SKM-1 treated with dmso at 0.1 percent for 144 hours (cell line): ENCODE data around the gene IFT20.
"Not testable (repeated sequence)": the region's sequence is repeated elsewhere in the genome, so short reads cannot be mapped to it uniquely, and the experiment has no call there.

Experiments
- DNase-seq: peaks from one replicate; lab custom pipeline; 2025; ENCODE audit not compliant: unreplicated experiment; lab: John Stamatoyannopoulos, UW

Gene IFT20

DNA sequence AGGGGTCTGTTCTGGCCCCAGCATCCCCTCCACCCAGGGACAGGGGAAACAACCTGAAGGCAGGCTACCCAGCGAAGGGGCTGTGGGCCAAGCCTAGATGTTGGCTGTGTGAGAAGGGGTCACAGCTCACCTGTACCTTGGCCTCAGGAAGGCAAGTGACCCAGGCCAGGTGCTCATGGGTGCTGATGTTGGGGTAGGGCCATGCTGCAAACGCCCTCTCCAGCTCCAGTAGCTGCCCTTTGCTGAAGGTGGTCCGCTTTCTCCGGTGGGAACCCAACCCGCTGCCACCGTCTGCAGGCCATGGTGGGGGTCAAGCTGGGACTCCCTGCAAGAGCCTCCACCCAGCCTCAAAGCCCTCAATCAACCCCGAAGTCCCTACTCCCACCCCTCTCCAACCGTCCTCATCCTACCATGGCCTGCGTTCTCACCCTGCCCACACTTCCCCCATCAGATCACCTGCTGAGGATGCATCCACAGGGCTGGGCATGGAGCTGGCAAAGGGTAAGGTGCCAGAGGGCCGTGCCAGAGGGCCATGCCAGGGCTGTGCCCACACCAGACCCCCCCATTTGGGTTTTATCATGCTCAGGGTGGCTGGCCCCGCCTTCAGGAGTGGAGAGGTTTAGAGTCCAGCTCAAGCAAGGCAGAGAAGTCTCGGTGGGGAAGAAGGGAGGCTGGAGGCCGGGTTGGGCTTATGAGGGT lies 29.5 kb upstream of the IFT20 start, which contains the start of gene SEBOX:
SEBOX (minus strand) TSS at position 535 of the 699 bp plus-strand sequence; CDS start at position 487, 48 bp downstream.
- DNase-seq = no peak

DNA sequence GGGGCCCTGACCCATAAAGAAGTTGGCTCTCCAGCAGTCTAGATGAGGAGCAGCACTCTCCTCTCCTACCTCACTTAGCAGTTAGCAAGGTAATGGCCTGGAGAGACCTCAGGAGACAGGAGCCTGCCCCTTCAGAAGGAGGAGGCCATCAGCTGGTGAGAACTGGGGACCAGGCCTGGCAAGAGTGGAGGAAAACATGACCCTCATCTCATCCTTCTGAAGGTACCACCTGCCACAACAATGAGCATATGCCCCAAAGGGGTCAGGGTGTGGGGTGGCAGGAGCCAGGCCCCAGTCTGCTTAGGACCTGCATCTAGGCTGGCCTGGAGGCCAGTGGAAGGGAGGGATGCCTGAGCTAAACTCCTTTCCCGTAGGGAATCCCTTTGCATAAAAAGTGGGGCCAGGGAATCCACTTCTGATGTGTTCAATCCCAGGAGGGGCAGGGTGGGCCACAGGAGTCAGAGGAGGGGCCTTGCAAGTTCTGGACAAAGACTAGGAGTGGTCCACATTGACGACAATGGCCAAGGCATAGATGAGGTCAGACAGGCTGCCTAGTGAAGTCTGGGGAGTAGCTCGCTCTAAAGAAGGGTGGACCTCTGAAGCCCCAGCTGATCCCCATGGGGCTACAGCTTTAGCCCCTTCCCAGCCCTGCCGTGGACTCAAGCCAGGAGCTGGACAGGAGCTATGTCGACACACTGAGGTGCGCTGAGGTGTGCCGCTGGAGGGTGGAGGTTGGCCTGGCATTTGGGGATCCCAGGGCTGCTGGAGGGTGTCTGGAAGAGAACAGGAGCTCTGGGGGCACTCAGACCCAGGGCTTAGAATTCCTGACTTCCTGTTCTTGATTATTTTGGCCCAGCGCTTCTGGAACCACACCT lies 28.7 kb upstream of the IFT20 start:
- no peak for DNase-seq

GRCh38 chr17:28363186-28363585 lies 27.9 kb upstream of the IFT20 start:
- no peak for DNase-seq

- no peak for DNase-seq
Measured at GRCh38 chr17:28357901-28358197, 22.6 kb upstream of the IFT20 start.

- DNase-seq = peak; percentile 85
Measured at GRCh38 chr17:28357061-28357900, 22.0 kb upstream of the IFT20 start, which contains the start of gene POLDIP2. POLDIP2 (minus strand) TSS chr17:28357527; CDS start chr17:28357448, 79 bp downstream.

DNA sequence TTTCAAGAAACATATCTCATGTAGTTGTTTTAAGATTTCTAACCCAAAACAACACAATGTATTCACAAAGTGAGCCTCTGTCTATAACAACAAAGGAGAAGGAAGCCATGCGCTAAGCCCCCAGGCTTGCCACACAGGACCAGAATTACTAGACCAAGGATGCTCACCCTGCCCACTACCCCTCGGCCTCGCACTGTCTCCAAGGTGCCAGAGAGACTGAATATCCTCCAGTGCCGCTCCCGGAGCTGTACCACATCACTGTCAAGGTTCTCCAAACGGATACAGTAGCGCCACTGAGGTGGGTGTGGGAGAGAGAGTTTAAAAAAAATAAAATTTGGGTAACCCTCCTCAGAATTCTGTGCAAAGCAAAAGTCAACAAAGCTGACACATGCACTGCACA lies 15.0 kb upstream of the IFT20 start:
- no peak for DNase-seq

GRCh38 chr17:28348979-28349378 lies 13.7 kb upstream of the IFT20 start:
- no peak for DNase-seq

DNA sequence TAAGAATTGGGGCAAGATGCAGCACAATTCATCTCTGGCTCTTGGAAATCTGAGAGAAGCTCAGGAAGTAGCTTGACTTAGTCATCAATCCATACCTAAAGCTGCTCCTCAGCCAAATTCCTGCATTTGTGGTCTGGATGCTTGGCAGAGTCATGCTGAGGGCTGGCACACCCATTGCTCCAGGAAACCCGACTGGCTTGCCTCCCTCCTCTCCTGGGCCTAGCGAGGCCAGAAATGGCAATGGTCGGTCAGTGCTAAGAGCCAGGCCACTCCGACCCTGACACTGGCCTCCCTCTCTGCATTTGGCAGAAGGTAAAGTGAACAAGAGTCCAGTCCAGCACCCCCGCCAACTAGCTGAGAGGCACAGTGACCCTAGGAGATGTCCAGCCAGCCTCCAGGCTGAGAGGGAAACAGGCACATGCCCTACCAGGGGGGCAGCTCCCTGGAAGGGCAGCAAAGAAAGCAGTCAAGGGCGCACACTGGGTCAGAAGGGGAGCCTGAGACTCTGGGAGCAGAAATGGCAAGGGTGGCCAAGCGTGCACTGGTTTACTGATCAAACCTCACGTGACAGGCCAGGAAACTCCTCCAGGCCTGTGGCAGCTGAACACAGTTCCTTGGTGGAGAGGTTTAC lies 12.1 kb upstream of the IFT20 start:
- no peak for DNase-seq

DNA sequence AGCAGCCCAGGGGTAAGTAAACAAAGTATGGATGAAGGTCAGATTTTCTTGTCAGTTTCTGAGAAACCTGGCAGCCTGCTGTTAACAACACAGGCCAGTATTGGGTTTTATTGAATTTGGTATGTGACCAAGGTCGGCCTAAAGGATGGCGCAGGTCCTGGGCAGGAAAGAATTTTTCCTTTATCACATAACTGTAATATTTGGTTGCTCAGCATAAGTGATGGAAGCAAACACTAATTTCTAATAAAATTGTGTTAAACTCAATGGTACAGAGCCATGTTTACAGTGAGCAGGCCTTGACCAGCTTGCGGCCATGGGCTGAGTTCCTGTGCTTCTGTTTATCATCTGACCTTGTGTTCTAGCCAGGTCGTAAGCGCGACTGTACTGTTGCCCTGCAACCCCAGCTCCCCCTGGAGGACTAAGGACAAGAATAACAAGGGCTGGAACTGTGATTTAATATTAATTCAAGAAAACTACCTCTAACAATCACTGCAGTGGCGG lies 11.5 kb upstream of the IFT20 start:
- DNase-seq = no peak

GRCh38 chr17:28346199-28346580 lies 10.9 kb upstream of the IFT20 start:
- no peak for DNase-seq

DNA sequence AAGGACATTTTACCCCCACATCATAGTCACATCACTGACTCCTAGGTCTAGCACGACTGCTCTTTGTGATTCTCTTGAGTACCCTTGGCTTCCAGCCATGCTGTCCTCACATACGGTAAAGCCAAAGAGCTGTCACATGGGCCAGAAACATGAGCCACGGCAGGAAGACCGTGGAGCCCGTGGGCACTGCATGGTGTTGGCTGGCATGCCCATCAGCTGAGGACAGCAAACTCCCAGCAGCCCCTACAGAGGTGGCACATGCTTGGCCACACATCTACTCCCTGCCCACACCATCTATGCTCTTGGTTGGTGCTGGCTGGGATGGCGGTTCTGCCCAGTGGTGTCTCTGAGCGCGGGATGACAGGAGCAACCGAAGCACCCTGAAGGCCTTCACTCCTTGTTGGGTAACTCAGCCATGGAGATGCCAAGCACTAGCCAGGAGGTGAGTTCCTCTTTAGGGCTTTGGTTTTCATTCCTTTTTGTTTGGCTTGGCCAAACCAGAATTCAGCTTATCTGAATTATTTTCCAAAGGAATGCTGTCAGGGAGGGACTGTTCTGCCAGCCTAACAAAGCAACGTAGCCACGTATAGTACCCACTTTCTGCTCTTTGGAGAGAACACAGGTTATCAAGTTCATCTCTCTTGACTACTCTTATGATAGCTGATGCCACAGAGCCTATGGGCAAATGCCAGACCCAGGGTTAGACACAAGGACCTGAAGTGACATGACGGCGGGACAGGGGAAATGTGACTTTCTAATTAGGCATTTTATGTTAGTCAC lies 10.3 kb upstream of the IFT20 start:
- DNase-seq = no peak

DNA sequence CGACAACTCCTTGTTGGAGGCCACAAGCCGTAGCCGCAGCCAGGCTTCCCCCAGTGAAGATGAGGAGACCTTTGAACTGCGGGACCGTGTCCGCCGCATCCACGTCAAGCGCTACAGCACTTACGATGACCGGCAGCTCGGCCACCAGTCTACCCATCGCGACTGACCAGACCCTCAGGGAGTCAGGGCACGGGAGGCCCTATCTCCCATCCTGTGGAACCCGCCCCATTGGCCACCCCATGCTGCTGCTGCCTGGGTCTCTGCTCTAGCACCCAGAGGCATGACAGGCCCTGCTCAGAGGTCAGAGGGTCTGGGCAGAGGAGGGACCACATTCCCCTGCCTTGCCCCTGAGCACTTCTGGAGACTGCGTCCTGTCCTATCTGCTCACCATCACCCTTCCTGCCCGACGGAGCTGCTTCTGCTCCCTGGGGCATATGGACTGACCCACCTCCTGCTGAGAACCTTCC lies 9.2 kb upstream of the IFT20 start:
- no peak for DNase-seq

DNA sequence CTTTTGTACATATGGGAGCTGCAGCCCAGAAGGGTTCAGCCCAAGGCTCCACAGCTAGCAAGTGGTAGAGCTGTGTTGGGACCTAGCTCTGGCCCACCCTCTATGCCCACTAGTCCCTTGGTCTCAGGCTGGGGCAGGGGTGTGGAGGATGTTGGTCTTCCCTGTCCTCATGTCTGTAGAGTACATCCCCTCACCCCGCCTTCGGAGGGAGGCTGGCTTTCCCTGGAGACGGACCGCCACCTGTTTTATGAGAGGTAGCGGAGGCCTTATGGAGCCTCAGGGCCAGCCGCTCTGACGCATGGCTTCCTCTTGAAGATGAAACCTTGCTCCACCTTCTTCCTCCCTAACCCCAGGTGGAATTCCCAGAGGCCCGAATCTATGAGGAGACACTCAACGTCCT lies 8.7 kb upstream of the IFT20 start:
- DNase-seq = no peak

DNA sequence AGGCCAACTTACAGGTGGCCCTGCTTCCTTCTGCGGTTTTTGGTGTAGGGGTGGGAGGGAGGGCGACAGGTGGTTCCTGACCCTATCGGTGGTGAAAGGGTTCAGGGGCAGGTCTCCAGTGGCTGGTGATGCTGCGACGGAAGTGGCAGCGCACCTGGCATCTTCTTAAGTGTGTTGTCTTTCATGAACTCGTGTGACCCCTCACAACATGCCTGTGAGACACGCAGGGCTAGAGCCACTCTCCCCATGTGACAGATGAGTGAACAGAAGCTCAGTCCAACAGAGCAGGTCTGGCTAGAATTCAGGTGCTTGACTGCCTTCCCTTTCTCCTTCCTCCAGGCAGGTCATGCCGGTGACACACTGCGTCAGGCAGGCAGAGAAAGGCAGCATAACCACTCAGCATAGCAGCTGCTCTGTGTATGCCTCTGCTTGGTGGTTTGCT lies 8.2 kb upstream of the IFT20 start:
- DNase-seq = no peak

DNA sequence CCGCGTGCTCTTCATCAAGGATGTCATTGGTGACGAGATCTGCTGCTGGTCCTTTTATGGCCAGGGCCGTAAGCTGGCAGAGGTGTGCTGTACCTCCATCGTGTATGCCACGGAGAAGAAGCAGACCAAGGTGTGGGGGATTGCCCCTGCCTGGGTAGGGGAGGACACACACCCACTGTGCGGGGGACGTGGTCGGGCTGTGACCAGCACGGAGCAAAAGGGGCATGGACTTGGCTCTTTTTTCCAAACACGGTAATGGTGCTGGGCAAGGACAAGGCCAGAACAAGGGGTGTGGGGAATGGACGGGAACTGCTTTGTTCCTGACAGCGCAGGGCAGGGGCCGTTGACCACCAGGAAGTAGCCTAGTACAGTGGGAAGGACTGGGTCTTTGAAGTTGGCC lies 7.0 kb upstream of the IFT20 start:
- DNase-seq = no peak

DNA sequence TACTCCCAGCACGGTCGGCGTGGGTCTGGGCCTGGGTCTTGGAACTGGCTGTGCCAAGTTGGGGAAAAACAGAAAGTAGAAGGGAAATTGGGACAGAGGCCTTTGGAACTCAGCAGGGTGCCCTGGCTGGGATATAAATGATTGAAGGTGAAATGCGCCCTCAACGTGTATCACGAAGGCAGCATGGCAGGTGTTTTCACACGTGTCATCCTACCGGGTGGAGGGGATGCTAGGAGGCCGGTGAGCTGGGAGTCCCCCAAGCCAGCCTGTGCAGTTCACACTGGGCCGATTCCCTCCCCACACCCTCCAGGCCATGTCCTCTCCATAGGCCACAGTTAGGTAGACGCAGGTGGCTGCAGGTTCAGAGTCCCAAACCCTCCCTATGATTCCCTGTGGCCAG lies 6.2 kb upstream of the IFT20 start:
- no peak for DNase-seq

DNA sequence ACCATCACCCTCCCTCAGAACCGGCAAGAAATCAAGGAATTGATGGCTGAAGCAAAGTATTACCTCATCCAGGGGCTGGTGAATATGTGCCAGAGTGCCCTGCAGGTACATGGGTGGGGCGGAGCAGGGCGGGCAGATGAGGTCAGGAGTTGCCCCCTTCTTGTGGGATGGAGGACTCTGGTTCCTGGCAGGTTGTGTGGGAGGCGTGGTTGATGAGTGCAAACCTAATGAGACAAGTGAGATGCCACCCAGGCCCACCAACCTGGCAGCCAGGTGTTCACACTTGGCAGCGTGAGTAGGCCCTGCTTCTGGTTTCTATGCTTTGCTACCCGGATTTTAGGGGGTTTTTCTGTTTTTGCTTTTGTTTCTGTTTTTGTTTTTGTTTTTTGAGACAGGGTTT lies 5.1 kb upstream of the IFT20 start:
- DNase-seq = no peak

DNA sequence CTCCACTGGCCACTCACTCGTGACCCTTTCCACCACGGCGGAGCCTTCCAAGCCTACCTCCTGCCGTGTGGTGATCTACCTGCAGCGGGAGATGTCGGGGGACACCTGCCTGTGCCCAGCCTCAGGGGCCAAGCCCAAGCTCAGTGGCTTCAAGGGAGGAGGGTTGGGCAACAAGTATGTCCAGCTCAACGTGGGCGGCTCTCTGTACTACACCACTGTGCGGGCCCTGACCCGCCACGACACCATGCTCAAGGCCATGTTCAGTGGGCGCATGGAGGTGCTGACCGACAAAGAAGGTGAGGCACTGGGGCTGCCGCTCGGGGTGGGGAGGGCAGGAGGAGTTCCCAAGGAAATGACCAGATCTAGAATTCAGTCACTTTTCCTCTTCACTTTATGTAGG lies 4.2 kb upstream of the IFT20 start:
- no peak for DNase-seq

- DNase-seq = not testable (repeated sequence)
Measured at GRCh38 chr17:28338769-28339212, 3.5 kb upstream of the IFT20 start.
